Fibroblast of the aortic adventitia (primary cell): ENCODE results near the gene GARRE1. TPM values are rescaled to one million over a fixed set of nuclear protein-coding genes. Genes with fewer than 3 reads are reported as not detected.
"Not testable (repeated sequence)": the region's sequence is repeated elsewhere in the genome, so short reads cannot be mapped to it uniquely, and the experiment has no call there.

Experiments used
- DNase-seq: peaks from one replicate; pipeline ENCODE4 v3.0.0-alpha.2; 2010; ENCODE audit warnings: low read depth
- H3K4me3 ChIP-seq: 2 replicates; pipeline ENCODE4 v1.5.1; 2011; ENCODE audit warnings: low read depth, mild to moderate bottlenecking, control low read depth, low read length, moderate library complexity
- total RNA-seq: library from RNA; depleted of rRNA; stranded (reverse); fragments of >200 nt; gene quantifications from 2 replicates; pipeline ENCODE4 v1.2.3, GENCODE V29; 2012; ENCODE audit warnings: low replicate concordance
- TF ChIP-seq, protein P1 (sequence below): IDR thresholded peaks from 2 replicates; pipeline ENCODE4 v1.5.1; 2011; ENCODE audit warnings: mild to moderate bottlenecking, low read length, control low read depth, inconsistent platforms; ENCODE audit not compliant: insufficient read depth

Gene GARRE1, protein sequence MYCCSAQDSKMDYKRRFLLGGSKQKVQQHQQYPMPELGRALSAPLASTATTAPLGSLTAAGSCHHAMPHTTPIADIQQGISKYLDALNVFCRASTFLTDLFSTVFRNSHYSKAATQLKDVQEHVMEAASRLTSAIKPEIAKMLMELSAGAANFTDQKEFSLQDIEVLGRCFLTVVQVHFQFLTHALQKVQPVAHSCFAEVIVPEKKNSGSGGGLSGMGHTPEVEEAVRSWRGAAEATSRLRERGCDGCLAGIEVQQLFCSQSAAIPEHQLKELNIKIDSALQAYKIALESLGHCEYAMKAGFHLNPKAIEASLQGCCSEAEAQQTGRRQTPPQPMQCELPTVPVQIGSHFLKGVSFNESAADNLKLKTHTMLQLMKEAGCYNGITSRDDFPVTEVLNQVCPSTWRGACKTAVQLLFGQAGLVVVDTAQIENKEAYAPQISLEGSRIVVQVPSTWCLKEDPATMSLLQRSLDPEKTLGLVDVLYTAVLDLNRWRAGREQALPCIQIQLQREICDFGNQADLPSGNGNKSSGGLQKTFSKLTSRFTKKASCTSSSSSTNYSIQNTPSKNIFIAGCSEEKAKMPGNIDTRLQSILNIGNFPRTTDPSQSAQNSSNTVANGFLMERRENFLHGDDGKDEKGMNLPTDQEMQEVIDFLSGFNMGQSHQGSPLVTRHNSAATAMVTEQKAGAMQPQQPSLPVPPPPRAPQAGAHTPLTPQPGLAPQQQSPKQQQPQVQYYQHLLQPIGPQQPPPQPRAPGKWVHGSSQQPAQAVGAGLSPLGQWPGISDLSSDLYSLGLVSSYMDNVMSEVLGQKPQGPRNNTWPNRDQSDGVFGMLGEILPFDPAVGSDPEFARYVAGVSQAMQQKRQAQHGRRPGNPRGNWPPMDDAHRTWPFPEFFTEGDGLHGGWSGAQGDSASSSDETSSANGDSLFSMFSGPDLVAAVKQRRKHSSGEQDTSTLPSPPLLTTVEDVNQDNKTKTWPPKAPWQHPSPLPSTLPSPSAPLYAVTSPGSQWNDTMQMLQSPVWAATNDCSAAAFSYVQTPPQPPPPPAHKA (N-terminal part only)
- 8.0 and 13.9 TPM in 2 replicates for total RNA-seq

GRCh38 chr19:34254046-34254697, at the start of gene GARRE1:
Gene GARRE1, plus strand, starts transcription at chr19:34254554. Its CDS starts 45,920 bp downstream, at chr19:34300474.
- peak; percentile 35 for DNase-seq
- H3K4me3 ChIP-seq = peak within 1 kb of the TSS; percentile 80
- TF ChIP-seq, protein P1, sequence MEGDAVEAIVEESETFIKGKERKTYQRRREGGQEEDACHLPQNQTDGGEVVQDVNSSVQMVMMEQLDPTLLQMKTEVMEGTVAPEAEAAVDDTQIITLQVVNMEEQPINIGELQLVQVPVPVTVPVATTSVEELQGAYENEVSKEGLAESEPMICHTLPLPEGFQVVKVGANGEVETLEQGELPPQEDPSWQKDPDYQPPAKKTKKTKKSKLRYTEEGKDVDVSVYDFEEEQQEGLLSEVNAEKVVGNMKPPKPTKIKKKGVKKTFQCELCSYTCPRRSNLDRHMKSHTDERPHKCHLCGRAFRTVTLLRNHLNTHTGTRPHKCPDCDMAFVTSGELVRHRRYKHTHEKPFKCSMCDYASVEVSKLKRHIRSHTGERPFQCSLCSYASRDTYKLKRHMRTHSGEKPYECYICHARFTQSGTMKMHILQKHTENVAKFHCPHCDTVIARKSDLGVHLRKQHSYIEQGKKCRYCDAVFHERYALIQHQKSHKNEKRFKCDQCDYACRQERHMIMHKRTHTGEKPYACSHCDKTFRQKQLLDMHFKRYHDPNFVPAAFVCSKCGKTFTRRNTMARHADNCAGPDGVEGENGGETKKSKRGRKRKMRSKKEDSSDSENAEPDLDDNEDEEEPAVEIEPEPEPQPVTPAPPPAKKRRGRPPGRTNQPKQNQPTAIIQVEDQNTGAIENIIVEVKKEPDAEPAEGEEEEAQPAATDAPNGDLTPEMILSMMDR = no peak

GRCh38 chr19:34205324-34205723, 49.0 kb upstream of the GARRE1 start:
- not testable (repeated sequence) for H3K4me3 ChIP-seq, DNase-seq

DNA sequence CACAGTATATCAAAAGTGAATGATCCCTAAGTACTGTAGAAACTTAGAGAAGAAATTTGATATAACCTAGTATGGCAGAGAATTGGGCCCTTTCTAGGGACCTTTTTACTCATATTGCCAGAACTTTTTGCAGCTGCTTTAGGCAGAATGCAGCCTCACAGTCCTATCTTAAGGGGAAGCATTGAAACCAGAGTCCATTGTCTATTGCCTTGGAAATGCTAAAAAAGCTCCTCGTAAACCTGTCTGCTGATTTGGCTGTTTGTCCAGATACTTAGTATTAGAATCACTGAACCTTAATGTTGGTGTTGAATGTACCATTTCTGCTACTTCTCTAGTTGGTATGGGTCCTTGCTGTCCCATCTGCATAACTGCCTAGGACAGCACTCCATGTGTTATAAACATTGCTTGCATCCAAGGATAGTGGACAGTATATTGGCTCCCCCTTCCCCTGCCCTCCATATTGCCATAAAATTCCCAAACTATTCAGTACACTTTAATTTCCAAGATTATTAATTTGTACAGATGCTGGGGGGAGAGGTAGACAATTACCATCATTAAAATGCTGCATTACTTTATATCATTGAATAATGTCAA, 46.0 kb upstream of the GARRE1 start:
- TF ChIP-seq, protein P1 = no peak
- H3K4me3 ChIP-seq = no peak overlapping the region
- no peak for DNase-seq

GRCh38 chr19:34209726-34210125, 44.6 kb upstream of the GARRE1 start:
- no peak for DNase-seq
- H3K4me3 ChIP-seq = no peak overlapping the region
- TF ChIP-seq, protein P1 = no peak

- no peak overlapping the region for H3K4me3 ChIP-seq
- TF ChIP-seq, protein P1 = no peak
- no peak for DNase-seq
Observed at GRCh38 chr19:34213283-34213682, 41.1 kb upstream of the GARRE1 start.

GRCh38 chr19:34214040-34214439, 40.3 kb upstream of the GARRE1 start:
- no peak for DNase-seq
- TF ChIP-seq, protein P1 = no peak

More at GRCh38 chr19:34214040-34214439, 40.3 kb upstream of the GARRE1 start:
- H3K4me3 ChIP-seq = no peak overlapping the region
